Measurements from ENCODE around the gene DPAGT1.
"Not testable (repeated sequence)": the region's sequence is repeated elsewhere in the genome, so short reads cannot be mapped to it uniquely, and the experiment has no call there.

Gene DPAGT1

DNA sequence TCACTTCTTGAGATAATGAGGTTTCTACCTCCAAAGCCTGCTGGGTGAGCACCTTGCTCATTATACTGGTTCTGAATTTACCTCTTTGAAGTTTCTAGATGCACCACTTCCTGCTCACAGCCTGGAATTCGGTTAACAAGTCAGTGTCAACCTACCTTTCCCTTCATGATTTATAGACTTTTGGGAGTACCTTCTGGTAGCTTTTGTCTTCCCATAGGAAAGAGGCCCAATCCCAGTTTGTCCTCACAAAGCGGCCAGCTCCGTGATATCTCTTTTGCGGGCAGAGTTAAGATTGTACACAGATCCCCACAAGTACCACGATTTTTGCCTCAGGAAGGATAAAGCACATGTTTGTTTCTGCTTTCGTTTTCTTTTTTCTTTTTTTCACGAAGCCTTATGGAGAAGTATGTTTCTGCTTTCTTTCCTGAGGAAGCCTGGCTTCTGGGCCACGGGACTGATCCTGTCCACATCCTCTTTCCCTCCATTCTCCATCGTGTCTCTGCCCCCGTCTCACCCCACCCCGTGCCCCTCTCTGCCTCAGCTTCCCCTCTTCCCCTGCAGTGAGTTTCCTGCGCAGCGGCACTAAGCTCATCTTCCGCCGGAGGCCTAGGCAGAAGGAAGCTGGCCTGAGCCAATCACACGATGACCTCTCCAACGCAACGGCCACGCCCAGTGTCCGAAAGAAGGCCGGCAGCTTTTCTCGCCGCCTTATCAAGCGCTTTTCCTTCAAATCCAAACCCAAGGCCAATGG, 14.0 kb upstream of the DPAGT1 start:
- no peak for DNase-seq

DNA sequence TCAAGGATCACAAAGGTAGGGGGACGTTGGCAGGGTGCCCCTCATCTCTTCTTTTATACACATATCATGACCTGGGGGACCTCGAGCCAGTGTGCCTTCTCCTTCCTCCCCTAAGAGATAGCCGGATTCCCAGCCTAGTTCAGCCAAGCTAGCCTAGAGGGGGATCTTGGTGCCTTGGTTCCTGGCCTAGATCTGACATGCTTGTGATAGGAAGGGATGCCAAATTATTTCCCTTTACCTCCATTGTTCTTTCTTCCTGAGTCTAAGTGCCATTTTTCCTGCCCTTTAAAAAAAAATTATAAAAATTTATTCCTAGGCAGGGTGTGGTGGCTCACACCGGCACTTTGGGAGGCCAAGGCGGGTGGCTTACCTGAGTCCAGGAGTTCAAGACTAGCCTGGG, 12.7 kb upstream of the DPAGT1 start:
- no peak for DNase-seq

DNA sequence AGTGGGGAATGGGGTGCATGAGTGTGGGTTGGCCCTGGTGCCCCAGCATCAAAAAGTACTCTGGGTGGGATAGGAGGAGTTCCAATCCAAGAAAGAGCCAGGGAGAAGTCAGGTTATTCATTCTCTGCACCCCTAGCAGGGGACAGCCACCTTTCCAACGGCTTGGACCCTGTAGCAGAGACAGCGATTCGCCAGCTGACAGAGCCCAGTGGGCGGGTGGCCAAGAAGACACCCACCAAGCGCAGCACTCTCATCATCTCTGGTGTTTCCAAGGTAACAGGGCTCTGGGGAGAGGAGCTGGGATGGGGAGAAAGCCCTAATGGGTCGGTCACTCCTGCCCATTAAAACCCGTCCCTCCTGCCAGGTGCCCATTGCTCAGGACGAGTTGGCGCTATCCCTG, 12.1 kb upstream of the DPAGT1 start:
- no peak for DNase-seq

DNA sequence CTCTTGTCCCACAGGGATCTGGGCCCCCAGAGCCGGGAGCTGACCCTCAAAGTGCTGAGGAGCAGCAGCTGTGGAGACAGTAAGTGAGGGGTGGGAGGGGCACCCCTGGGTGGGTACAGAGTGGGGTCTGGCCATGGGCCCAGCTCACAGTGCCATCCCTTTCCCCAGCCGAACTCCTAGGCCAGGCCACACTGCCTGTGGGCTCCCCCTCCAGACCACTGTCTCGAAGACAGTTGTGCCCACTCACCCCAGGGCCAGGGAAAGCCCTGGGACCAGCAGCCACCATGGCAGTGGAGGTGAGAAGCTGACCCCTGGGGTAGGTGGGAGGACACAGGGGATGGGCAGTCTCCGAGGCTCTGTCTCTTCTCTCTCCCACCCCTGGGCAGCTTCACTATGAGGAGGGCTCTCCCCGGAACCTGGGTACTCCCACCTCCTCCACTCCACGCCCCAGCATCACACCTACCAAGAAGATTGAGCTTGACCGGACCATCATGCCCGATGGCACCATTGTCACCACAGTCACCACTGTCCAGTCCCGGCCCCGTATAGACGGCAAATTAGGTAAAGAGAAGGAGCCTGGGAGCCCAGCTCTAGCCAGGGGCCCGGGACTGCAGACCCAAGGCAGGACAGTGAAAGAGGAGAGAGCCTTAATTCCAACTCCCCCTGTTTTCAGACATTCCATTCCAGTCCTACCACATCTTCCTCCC, 10.8 kb upstream of the DPAGT1 start:
- DNase-seq, result no peak

DNA sequence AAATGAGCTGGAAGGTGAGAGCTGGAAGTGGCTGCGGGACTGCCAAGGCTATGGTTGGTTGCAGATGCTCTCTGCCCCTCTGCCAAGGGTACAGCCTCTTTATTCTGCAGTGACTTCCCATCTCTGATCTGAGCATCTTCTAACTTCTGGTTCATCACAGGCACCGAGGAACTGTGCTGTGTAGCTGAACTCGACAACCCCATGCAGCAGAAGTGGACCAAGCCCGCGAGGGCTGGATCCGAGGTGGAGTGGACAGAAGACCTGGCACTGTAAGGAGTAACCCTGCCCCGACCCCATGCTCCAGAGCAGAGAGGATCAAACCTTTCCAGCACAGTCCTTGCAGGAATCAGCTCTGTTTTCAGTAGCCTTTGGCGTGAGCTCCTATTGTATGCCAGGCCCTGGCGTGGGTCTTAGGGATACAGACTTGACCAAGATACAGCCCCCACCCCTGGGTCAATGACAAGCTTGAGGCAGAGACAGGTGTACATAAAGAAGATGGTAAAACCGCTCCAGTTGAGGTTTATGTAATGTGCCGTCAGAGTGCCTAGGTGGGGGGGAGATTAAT, 9.8 kb upstream of the DPAGT1 start:
- no peak for DNase-seq

DNA sequence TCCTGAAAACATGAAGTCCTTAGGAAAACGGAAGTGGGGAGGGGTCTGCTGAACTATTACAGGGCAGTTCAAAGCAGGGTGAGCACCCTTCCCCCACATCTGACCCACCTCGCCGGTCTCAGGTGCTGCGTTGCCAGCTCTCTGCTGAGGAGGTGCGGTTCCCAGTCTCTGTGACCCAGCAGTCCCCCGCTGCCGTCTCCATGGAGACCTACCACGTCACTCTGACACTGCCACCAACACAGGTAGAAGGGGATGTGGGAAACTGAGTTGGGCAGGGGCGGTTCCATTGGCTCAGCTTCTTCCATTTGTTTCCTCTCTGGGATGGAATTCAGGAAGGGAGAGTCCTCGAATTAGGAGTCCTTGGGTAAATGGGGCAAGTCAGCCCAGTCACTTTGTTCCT, 8.8 kb upstream of the DPAGT1 start:
- DNase-seq, result no peak

DNA sequence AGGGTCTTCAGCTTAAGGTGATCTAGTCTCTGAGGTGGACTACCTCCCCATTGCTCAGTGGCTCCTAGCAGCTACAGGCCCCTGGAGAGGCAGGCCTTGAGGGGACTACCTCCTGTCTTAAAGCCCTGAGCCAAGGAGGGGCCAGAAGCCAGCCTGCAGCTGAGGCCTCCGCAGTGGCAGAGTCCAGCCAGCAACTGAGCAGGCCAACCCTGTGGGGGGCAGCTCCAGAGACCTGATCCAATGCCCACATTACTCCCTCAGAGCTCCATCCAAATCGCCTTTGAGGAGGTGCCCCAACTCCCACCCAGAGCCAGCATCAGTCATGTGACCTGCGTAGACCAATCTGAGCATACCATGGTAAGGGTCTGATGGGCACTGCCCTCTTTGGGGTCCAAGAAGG, 8.2 kb upstream of the DPAGT1 start:
- no peak for DNase-seq

DNA sequence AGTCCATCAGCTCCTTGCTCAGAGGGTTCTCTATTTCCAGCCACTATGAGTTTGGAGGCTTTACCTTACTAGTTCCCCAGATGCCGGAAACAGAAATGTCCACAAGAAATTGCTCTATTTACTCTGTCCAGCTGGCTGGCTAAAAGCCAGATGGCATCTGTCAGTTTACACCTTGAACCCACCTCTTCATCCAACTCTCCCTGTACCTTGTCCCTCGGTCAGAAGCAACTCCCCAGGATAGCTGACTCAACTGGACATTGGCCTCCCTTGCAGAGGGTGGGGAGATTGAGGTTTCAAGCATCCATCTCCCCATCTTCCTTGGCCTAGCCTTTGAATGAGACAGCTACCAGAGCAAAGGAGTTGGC, 7.2 kb upstream of the DPAGT1 start:
- DNase-seq, result no peak

DNA sequence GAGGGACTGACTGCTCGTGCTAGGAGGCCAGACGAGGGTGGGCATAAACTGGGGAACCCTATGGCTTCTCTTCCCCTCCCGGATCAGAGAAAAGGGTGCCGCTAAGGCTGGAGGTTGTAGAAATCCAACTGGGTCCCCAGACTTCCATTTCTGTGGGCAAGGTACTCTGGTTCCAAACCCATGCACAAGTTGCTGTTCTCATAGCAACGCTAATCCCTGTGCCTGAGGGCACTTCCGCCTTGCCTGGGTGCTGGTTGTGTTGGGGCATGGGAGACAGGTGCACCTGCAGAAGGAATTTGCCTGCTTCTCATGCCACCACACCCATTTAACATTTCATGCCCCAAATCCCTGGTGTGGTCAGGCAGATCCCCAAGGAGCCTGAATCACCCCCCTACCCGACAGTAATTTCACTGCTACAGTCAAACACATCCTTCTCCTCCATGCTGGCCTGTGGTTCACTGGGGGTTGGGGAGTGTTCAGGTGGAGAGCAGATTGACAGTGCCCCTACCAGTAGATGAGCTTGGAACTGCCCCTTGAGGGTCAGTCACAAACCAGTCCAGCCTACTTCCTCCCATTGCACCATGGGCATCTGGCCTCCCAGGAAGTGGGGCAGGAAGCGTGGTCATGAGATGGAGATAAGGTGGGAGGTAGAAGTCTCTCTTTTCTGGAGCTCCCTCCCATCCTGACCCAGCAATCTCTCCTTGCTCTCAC, 6.6 kb upstream of the DPAGT1 start:
- peak; percentile 65 to 73 for DNase-seq

DNA sequence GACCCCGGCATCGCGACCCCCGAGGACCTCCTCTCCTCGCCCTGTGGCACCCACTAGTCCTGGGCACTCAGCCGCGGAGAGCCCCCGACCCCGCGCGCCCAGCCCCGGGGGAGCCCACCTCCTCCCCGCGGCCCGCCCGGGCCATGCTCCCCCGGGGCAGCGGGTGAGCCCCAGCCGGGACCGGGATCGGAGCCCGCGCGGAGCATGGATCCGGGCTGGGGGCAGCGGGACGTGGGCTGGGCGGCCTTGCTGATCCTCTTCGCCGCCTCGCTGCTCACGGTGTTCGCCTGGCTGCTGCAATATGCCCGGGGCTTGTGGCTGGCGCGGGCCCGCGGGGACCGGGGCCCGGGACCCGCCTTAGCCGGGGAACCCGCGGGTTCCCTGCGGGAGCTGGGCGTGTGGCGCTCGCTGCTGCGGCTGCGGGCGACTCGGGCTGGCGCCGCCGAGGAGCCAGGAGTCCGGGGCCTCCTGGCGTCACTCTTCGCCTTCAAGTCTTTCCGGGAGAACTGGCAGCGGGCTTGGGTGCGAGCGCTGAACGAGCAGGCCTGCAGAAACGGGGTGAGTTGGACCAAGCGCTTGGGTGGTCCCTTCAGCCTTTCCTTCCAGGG, 6.0 kb upstream of the DPAGT1 start:
- no peak for DNase-seq

DNA sequence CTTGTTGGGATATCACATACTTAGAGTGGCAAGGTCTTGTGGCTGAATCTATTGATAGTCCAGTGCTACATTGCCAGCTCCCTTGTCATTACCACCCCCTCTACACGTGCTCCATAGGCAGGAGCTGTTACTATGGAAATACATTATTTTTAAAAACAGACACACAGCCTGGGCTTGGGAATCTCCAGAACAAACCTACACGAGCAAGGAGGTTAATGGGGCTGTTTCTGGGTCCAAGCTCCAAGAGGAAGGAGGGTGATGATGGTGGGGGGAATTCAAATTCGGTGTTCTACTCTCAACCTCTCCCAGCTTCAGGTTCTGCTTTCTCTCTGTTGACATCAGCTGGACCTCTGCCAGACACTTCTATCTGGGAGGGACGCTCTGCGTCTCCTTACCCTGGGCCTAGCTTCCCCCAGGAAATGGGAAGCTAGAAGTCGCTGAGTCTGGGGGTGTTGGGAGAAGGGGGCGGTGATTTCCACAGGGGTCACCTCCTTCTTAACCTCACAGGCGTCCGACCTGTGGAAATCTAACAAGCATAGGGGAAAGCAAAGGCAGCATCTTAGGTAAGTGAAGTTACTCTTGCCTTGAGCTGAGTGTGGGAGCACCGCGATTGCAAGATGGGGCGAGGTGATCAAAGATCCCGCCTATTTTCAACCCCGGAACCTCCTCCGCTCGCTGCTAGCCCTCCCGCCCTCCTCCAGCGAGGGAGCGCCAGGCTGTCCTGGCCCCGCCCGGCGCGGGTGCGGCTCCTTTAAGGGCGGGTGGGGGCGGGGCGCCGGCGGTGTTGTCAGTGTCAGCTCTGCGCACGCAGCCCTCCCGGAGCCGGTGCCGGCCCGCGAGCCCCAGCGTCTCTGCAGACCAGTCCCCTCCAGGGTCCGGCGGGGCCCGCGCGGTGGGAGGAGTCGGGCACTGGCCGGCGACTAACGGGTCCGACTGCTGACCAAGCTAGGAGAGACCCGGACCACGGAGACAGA, 5.2 kb upstream of the DPAGT1 start, which contains the start of gene C2CD2L:
C2CD2L (plus strand) TSS at position 781 of the 974 bp plus-strand sequence. CDS start 398 bp downstream, outside the sequence.
- peak; percentile 86 to 88 for DNase-seq

DNA sequence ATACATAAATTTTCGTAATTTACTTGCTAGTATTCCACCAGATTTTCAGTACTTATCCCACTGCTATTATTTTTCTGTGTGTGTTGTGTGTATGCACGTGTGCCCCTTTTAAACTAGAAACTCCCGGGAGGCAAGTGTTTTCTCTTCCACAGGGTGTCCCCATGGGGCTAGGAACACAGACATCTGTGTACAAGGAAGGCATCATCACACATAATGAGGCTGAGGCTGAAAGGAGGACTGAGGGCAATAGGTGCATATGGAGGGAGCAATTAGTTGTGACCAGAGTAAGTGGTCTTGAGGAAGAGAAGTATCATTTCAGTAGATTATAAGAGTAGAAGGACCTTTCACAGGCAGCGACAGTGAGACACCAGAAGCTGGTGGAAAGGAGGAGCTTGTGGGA, 2.1 kb upstream of the DPAGT1 start:
- DNase-seq, result peak in 1 of 2 experiments; percentile 12

DNA sequence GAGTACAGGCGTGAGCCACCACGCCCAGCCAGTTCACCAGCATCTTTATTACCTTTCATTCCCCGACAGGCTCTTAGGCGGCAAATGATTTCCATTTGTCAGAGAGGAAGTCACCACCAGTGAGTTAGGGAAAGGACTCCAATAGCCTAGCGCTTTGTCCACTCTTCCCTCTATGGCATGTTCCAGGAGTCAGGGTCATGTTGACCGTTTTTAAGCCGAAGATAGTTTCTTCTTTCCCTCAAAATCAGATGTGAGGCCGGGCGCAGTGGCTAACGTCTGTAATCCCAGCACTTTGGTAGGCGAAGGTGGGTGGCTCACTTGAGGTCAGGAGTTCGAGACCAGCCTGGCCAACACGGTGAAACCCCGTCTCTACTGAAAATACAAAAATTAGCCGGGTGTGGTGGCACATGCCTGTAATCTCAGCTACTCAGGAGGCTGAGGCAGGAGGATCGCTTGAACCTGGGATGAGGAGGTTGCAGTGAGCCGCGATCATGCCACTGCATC, 1.6 kb upstream of the DPAGT1 start:
- not testable (repeated sequence) for DNase-seq

DNA sequence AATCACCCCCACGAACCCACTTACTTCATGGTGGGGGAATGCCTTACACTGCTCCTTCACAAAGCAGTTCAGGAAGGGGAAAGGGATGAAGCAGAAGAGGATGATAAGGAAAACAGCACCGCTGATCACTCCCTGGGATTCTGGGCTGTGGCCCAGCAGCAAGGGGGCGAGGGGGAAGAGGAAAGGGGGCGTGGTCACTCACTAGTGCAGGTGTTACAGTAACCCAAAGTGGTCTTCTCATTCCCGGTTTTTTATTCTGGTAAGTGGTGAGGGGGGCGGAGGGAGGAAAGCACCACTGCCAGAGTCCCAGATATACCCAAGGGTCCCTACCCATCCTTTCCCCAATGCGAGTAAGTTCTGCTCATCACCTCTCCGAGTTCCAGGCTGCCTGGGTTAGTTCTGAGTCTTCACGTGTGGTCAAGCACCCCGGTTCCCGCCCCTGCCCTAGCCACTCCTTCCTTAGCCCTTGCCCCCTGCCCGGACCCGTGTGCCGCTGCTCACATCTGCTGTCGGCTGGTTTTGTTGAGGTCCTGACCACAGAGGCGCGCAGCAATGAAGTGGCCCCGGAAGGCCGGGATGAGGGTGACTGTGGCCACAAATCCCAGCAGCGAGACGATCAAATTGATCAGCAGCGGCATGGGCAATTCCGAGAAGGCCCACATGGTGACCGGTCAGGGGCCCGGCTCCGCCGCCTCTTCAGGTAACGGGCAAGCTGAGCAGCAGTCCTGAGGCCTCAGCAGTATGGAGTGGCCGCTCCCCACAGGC, 477 bp downstream of the DPAGT1 start:
- peak in 1 of 2 experiments; percentile 10 for DNase-seq

DNA sequence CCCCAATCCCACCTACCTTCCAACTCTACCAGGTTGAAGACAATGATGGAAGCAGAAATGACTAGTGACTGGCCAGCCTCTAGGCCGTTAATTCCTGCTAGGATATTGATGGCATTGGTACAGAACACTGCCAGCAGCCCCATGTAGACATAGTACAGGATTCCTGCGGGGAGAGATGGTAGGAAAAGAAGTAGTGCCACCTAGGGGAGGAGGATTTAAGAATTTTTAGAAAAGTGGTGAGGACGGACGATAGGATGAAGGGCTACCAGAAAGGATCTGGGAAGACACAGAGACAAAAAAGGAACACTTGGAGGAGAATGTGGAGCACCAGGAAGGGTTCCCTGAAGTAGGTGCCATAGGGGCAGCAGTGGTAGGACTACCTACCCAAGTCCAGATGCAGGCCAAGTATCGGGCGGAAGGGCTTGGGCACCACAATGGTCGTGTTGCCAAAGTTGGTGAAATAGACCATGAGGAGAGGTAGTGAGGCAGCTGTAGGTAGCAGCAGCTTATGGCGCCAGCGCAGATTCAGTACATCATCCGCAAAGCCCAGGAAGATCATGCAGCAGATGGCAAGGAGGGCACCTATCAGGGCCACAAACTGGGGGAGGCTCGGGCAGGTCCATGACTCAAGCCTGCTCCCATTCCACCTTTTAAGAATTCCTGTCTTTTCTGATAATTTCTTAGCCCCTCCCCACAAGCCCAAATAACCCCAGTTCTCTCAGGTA, 1.2 kb downstream of the DPAGT1 start:
- peak; percentile 35 to 56 for DNase-seq

DNA sequence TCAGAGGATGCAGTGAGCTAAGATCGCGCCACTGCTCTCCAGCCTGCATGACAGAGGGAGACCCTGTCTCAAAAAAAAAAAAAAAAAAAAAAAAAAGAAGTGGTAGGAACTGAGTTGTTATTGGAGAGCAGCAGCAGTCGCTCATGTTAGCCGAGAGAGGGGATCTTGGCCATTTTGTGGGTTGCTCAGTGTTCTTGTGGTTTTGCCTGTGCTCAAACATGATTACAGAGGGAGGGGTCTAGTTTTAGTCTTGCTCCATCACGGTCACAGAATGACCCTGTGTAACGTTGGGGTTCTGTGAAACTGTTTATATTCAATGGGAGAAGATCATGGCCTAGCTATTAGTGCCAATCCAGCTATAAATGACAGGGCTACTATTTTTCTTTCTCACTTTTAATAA, 1.9 kb downstream of the DPAGT1 start:
- DNase-seq, result no peak

DNA sequence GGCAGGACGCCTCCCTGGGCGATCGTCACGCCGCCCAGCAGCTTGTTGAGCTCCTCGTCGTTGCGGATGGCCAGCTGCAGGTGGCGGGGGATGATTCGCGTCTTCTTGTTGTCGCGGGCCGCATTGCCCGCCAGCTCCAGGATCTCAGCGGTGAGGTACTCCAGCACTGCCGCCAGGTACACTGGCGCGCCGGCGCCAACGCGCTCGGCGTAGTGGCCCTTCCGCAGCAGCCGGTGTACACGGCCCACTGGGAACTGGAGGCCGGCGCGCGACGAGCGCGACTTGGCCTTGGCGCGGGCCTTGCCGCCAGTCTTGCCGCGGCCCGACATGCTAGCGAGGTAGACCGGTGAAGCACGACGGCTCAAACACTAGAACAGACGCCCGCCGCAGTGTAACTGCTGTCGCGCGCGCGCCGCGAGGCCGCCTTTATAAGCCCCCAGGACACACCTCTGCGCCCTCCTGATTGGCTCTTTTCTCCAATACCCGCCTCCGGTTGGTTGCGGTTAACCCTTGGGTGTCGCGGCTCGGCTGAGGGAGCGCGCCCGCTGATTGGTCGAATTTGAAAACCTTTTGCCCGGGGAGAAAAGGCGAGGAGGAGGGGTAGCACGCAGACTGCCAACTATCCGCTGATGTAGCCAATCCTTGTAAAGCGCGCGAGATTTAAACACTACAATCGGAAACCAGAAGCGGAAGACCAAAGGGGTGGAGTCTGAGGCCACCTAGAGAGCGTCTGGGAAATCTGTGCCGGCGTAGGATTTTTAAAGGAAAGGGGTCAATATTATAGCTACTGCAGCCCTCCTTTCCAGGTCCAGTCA, 6.4 kb downstream of the DPAGT1 start:
- DNase-seq, result peak; percentile 98 to 99

DNA sequence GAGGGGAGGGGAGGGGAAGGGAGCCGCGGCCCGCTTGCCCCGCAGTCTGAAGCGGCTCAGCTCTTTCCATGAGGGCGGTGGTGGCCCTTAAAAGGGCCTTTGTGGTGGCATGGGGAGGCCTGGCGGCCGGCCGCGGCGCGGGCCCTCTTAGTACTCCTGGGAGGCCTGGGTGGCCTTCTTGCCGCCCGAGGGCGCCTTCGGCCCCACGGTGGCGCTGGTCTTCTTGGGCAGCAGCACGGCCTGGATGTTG, 6.9 kb downstream of the DPAGT1 start:
- DNase-seq, result peak; percentile 40 to 45

Measured in AML-193 (cell line).